SK-N-SH (cell line): ENCODE results near the gene PHF20. TPM values are rescaled to one million over a fixed set of nuclear protein-coding genes. Genes with fewer than 3 reads are reported as not detected.

Experiments used
- CHD2 ChIP-seq: fragments of 150-350 bp; IDR thresholded peaks from 2 replicates; pipeline ENCODE4 v1.6.1; 2018; ENCODE audit warnings: low read length; ENCODE audit not compliant: partially characterized antibody
- CTCF ChIP-seq: fragments of 200-600 bp; sonication (generic); IDR thresholded peaks from 2 replicates; pipeline ENCODE4 v1.6.1; 2017; ENCODE audit warnings: antibody characterized with exemption, mild to moderate bottlenecking, moderate library complexity
- ELF1 ChIP-seq: IDR thresholded peaks from 2 replicates; pipeline ENCODE4 v1.4.0; 2012
- EP300 ChIP-seq, 2 experiments: IDR thresholded peaks; 2 replicates each; pipeline versions ENCODE4 v1.4.0 to v1.6.1; 2012; ENCODE audit warnings: borderline replicate concordance in 1 of 2, low read depth in 1 of 2, low read length in 1 of 2
- EZH2phosphoT487 ChIP-seq: fragments of 200-600 bp; sonication (generic); IDR thresholded peaks from 2 replicates; pipeline ENCODE4 v1.6.1; 2017; ENCODE audit warnings: low read depth, mixed run types, mild to moderate bottlenecking, antibody characterized with exemption, moderate library complexity, borderline replicate concordance
- FOXJ3 ChIP-seq: sonication (generic); formaldehyde crosslinking; IDR thresholded peaks from 2 replicates; pipeline ENCODE4 v1.5.1; 2020; ENCODE audit warnings: mild to moderate bottlenecking, missing genetic modification reagents
- GATA2 ChIP-seq: sonication (generic); formaldehyde crosslinking; IDR thresholded peaks from 2 replicates; pipeline ENCODE4 v1.5.0; 2020; ENCODE audit warnings: mild to moderate bottlenecking, missing genetic modification reagents
- IRF3 ChIP-seq: fragments of 150-350 bp; IDR thresholded peaks from 2 replicates; pipeline ENCODE4 v1.6.1; 2016; ENCODE audit warnings: mild to moderate bottlenecking, low read depth, low read length
- MEF2A ChIP-seq: IDR thresholded peaks from 2 replicates; pipeline ENCODE4 v1.4.0; 2012; ENCODE audit warnings: low read depth, borderline replicate concordance
- NFIC ChIP-seq: IDR thresholded peaks from 2 replicates; pipeline ENCODE4 v1.4.0; 2012; ENCODE audit warnings: borderline replicate concordance
- RAD21 ChIP-seq: IDR thresholded peaks from 2 replicates; pipeline ENCODE4 v1.6.1; 2012; ENCODE audit warnings: mild to moderate bottlenecking, low read length
- RCOR1 ChIP-seq: fragments of 150-350 bp; IDR thresholded peaks from 2 replicates; pipeline ENCODE4 v1.6.1; 2017; ENCODE audit warnings: antibody characterized with exemption, low read length
- SIN3A ChIP-seq: IDR thresholded peaks from 2 replicates; pipeline ENCODE4 v1.6.1; 2012; ENCODE audit warnings: low read depth, mild to moderate bottlenecking, low read length, moderate library complexity, borderline replicate concordance
- SMC3 ChIP-seq: IDR thresholded peaks from 2 replicates; pipeline ENCODE4 v1.6.1; 2012; ENCODE audit warnings: low read depth, low read length, improper control_type of control experiment
- TAF1 ChIP-seq: IDR thresholded peaks from 2 replicates; pipeline ENCODE4 v1.6.1; 2012; ENCODE audit warnings: low read depth, mild to moderate bottlenecking, low read length, moderate library complexity, borderline replicate concordance
- TEAD4 ChIP-seq: IDR thresholded peaks from 2 replicates; pipeline ENCODE4 v1.4.0; 2012; ENCODE audit warnings: mild to moderate bottlenecking, borderline replicate concordance; ENCODE audit not compliant: insufficient read depth
- USF2 ChIP-seq: fragments of 150-350 bp; IDR thresholded peaks from 2 replicates; pipeline ENCODE4 v1.6.1; 2017; ENCODE audit warnings: antibody characterized with exemption, low read length, low read depth, borderline replicate concordance
- YY1 ChIP-seq: IDR thresholded peaks from 2 replicates; pipeline ENCODE4 v1.4.0; 2012; ENCODE audit warnings: low read depth, mild to moderate bottlenecking
- ZBTB33 ChIP-seq: IDR thresholded peaks from 2 replicates; pipeline ENCODE4 v1.4.0; 2012; ENCODE audit warnings: low read depth, borderline replicate concordance
- polyA plus RNA-seq, 3 experiments: library from polyadenylated mRNA; depleted of rRNA; stranded (reverse); fragments of >200 nt; gene quantifications; 2 replicates each; pipeline ENCODE4 v1.2.3, GENCODE V29; 2012

PHF20 gene
- polyA plus RNA-seq, 1 of the 3 experiments (the other 2 are of a cell fraction), result 23.8 TPM

- TF ChIP-seq EP300 (IDR thresholded peaks at IDR 0.05; ENCODE audit: borderline replicate concordance in 1 of 2, low read depth in 1 of 2, low read length in 1 of 2), result peak; percentile 37 to 83; a peak in 3 of 4 replicates
- TF ChIP-seq SIN3A, result peak; percentile 86; the same call in 1 of the 2 replicates
- peak; percentile 54; the same call in 1 of the 2 replicates for TF ChIP-seq YY1
- TF ChIP-seq ZBTB33, result 0 out of 2 replicates have a peak, but pooled peaks have one; percentile 37
- TF ChIP-seq RCOR1, result peak; percentile 85
- peak; percentile 61; the same call in 1 of the 2 replicates for TF ChIP-seq TEAD4
- peak; percentile 63; the same call in 1 of the 2 replicates for TF ChIP-seq NFIC
- peak; percentile 16; the same call in 1 of the 2 replicates for TF ChIP-seq TAF1
- TF ChIP-seq IRF3, result no peak
- peak; percentile 93 for TF ChIP-seq GATA2
- TF ChIP-seq CTCF, result peak; percentile 85
- TF ChIP-seq USF2, result no peak
- TF ChIP-seq SMC3, result peak; percentile 87
- no peak for TF ChIP-seq EZH2phosphoT487
- no peak; the same call in 1 of the 2 replicates for TF ChIP-seq FOXJ3
- TF ChIP-seq RAD21, result peak; percentile 92
- peak; percentile 23; the same call in 1 of the 2 replicates for TF ChIP-seq ELF1
- TF ChIP-seq MEF2A, result no peak
- peak; percentile 63 for TF ChIP-seq CHD2
Observed at GRCh38 chr20:35883778-35884540, 112.1 kb downstream of the PHF20 start (continued).
